Uterus (tissue), 4 donors: Measurements from ENCODE around the gene RAB5B. TPM values are rescaled to one million over a fixed set of nuclear protein-coding genes. Genes with fewer than 3 reads are reported as not detected.

Experiments used
- DNase-seq, 2 donors: peaks; one replicate each; pipeline ENCODE4 v3.0.0-alpha.2; 2019 to 2020
- H3K27ac ChIP-seq, 2 donors: fragments of 200-600 bp; sonication (generic); 1 replicate in 1 of 2; 2 replicates in 1 of 2; pipeline ENCODE4 v1.5.1; 2016 to 2018
- H3K27me3 ChIP-seq, 2 donors: fragments of 200-600 bp; sonication (generic); one replicate each; pipeline ENCODE4 v1.5.1; 2018 to 2019; ENCODE audit warnings: control low read depth in 1 of 2
- H3K36me3 ChIP-seq, 2 donors: fragments of 200-600 bp; sonication (generic); one replicate each; pipeline ENCODE4 v1.5.1; 2019; ENCODE audit warnings: control low read depth in 1 of 2
- H3K4me1 ChIP-seq, 2 donors: fragments of 200-600 bp; sonication (generic); one replicate each; pipeline ENCODE4 v1.5.1; 2018 to 2019; ENCODE audit warnings: control low read depth in 1 of 2
- H3K4me3 ChIP-seq, 2 donors: fragments of 200-600 bp; sonication (generic); 1 replicate in 1 of 2; 2 replicates in 1 of 2; pipeline ENCODE4 v1.5.1; 2018 to 2019; ENCODE audit warnings: mild to moderate bottlenecking in 1 of 2
- H3K9me3 ChIP-seq, 2 donors: fragments of 200-600 bp; sonication (generic); one replicate each; pipeline ENCODE4 v1.5.1; 2019; ENCODE audit warnings: control low read depth in 1 of 2
- POLR2A ChIP-seq, 2 donors: fragments of 450-650 bp; IDR thresholded peaks; one replicate each; pipeline ENCODE4 v1.6.1; 2016; ENCODE audit warnings: antibody characterized with exemption in 2 of 2, mild to moderate bottlenecking in 1 of 2, moderate library complexity in 1 of 2
- intact Hi-C: fragments of 100-400 bp; cut with DNase I; formaldehyde crosslinking; loops from one replicate; pipeline ENCODE4 v1.15.1; 2023; ENCODE audit warnings: low total_unique reads
- total RNA-seq, 4 donors: library from RNA; depleted of rRNA in 3 of 4; stranded (reverse); fragments of >200 nt in 3 of 4; gene quantifications; one replicate each; pipeline versions ENCODE4 v1.1.0 to v1.2.4, GENCODE V29; 2014 to 2023
- TF ChIP-seq, protein P1 (sequence below), 4 experiments: fragments of 200-600 bp in 2 of 4; fragments of 450-650 bp in 2 of 4; sonication (generic) in 2 of 4; IDR thresholded peaks; one replicate each; pipeline ENCODE4 v1.5.1; 2016 to 2019; ENCODE audit warnings: antibody characterized with exemption in 4 of 4, mild to moderate bottlenecking in 2 of 4, moderate library complexity in 1 of 4
- donor health status: DM: yes; HTN: yes; CAD: no.

RAB5B gene
- total RNA-seq, 4 donors from 2014 or later = 49.4 to 128 (median 67.2) TPM

DNA sequence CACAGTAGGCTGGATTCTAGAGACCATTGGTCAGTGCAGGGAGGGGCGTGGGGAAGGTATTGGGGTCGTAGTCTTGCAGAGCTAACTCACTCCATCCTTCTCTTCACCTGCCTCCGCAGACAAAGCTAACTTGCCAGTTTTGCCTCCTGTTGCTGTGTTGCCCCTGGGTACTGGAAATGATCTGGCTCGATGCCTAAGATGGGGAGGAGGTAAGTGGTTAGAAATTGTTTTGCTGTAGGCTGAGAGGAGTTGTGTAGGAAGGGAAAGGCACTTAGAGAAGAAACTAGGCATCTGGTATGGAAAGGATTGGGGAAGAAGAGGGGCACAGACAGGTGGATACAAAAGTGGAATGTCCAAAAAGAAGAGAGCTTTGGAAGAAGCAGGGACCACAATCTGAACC, 31.8 kb upstream of the RAB5B start:
- TF ChIP-seq POLR2A (IDR thresholded peaks at IDR 0.05) = no peak
- TF ChIP-seq, protein P1, sequence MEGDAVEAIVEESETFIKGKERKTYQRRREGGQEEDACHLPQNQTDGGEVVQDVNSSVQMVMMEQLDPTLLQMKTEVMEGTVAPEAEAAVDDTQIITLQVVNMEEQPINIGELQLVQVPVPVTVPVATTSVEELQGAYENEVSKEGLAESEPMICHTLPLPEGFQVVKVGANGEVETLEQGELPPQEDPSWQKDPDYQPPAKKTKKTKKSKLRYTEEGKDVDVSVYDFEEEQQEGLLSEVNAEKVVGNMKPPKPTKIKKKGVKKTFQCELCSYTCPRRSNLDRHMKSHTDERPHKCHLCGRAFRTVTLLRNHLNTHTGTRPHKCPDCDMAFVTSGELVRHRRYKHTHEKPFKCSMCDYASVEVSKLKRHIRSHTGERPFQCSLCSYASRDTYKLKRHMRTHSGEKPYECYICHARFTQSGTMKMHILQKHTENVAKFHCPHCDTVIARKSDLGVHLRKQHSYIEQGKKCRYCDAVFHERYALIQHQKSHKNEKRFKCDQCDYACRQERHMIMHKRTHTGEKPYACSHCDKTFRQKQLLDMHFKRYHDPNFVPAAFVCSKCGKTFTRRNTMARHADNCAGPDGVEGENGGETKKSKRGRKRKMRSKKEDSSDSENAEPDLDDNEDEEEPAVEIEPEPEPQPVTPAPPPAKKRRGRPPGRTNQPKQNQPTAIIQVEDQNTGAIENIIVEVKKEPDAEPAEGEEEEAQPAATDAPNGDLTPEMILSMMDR (IDR thresholded peaks at IDR 0.05) = no peak
- H3K27me3 ChIP-seq = no peaks in the 10 kb centered on the region
- no peak for DNase-seq
- no peaks in the 10 kb centered on the region for H3K9me3 ChIP-seq
- H3K27ac ChIP-seq = no peak overlapping the region
- no peak overlapping the region for H3K4me3 ChIP-seq
- no peaks in the 10 kb centered on the region for H3K36me3 ChIP-seq
- H3K4me1 ChIP-seq = no peaks in the 10 kb centered on the region
- intact Hi-C loops = loop anchor here (5.0 kb wide), 1 partner anchor 205 kb away; no protein-coding TSS in a partner anchor

DNA sequence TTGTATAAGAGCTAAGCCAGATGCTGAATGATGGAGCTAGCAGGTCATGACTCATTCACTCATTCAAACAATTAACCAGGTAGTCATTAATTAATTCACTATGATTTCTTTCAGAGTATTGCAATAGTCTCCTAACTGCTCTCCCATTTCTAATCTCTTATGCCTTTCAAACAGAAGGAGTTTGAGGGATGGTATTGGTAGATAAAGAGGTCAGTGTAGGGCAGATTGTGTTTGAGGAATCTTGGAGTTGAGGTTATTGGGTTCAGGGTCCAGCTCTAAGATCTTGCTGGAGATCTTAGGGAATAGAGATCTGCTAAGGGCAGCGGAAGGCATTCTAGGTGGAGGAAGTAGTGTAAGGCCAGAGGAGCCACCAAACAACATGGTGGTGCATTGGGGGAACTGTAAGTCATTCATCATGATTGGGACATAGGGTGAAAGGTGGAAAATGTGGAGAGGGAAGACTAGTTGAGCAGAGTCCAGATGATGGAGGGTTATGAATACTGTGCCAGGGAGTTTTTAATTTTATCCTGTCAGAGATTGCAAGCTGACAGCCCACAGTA, 31.2 kb upstream of the RAB5B start:
- no peak for TF ChIP-seq POLR2A (IDR thresholded peaks at IDR 0.05)
- TF ChIP-seq, protein P1 (IDR thresholded peaks at IDR 0.05) = no peak

DNA sequence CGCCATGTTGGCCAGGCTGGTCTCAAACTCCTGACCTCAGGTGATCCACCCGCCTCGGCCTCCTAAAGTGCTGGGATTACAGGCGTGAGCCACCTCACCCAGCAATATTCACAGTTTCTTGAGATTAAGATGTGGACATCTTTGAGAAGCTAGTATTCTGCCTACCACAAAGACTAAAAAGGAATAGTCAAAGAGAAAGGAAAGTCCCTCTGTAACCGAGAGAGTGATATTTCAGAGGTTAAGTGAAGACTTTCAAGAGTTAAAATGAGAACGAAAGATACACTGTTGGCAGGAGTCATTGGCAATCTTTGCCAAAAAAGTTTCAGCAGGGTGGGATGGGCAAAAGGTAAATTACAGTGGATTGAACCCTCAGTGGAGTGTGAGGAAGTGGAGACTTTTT, 27.3 kb upstream of the RAB5B start:
- intact Hi-C loops = no loop called here
- H3K36me3 ChIP-seq = no peaks in the 10 kb centered on the region
- H3K9me3 ChIP-seq = no peaks in the 10 kb centered on the region
- no peaks in the 10 kb centered on the region for H3K27me3 ChIP-seq
- TF ChIP-seq, protein P1 (IDR thresholded peaks at IDR 0.05) = no peak
- no peak for TF ChIP-seq POLR2A (IDR thresholded peaks at IDR 0.05)
- H3K27ac ChIP-seq = no peak overlapping the region
- DNase-seq = no peak
- H3K4me1 ChIP-seq = no peaks in the 10 kb centered on the region
- H3K4me3 ChIP-seq = no peak overlapping the region

More for the DNA sequence above, 31.2 kb upstream of the RAB5B start:
- intact Hi-C loops = loop anchor here (5.0 kb wide), 1 partner anchor 205 kb away; no protein-coding TSS in a partner anchor
- Histone ChIP-seq H3K9me3 (no peaks in the 10 kb centered on the region), H3K27me3 (no peaks in the 10 kb centered on the region), H3K36me3 (no peaks in the 10 kb centered on the region), H3K4me1 (no peaks in the 10 kb centered on the region), H3K4me3 (no peak overlapping the region), H3K27ac (no peak overlapping the region)
- no peak for DNase-seq

DNA sequence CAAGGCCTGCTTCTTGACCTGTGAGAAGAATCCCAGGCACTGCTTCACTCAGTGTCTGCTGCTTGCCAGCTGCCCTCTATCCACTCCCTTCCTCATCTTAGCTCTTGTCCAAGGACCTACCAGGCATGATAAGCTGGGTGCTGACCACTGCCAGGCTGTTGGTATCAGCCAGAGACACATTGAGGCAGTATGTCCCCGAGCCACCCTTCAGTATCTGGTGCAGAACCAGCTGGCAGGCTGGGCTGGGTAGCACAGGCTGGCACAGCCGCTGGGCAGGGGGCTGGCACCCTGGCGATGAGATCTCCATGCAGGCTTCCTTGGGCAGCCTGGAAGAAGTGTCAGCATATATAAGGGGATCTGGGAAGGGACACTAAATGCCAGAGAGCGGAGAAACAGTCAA, 18.5 kb upstream of the RAB5B start:
- Histone ChIP-seq H3K27me3 (no peaks in the 10 kb centered on the region), H3K4me3 (no peak overlapping the region), H3K4me1 (no peaks in the 10 kb centered on the region), H3K27ac (no peak overlapping the region), H3K36me3 (no peaks in the 10 kb centered on the region), H3K9me3 (no peaks in the 10 kb centered on the region)
- DNase-seq = no peak
- intact Hi-C loops = no loop called here
- TF ChIP-seq POLR2A (IDR thresholded peaks at IDR 0.05) = no peak
- TF ChIP-seq, protein P1 (IDR thresholded peaks at IDR 0.05) = no peak

DNA sequence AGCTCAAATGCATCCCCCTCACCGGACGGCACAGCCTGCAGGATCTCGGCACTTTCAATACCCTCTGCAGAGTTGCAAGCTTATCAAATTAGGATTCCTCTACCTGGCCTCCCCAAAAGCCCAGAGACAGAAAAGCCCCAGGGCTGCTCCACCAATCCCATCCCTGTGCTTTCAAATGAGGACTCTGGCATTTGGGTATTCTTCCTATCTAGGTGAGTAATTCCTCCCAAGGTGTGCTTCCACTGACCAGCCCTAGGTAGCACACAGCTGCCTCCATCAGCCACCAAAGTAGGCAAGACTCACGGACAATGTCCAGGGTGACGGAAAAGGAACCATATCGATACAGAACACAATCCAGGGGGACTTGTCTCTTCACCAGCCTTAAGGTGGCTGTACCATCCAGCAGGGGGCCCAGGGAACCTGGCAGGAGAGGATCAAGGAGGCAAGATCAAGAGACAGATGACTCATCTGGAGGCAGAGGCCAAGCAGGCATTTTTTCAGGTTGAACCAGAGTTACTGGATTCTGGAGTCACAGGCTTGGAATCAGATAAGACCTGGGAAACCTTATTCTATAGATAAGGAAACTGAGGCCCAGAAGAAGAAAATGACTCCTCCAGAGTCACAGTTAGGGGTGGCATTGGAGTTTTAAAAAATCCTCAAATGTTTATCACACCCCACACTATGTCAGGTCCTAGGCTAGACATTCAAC, 17.9 kb upstream of the RAB5B start:
- no peak overlapping the region for H3K27ac ChIP-seq
- H3K36me3 ChIP-seq = no peaks in the 10 kb centered on the region
- no peak for TF ChIP-seq POLR2A (IDR thresholded peaks at IDR 0.05)
- TF ChIP-seq, protein P1 (IDR thresholded peaks at IDR 0.05) = no peak
- H3K4me3 ChIP-seq = no peak overlapping the region
- no peaks in the 10 kb centered on the region for H3K27me3 ChIP-seq
- DNase-seq = peak in 1 of 2 donors; percentile 27
- intact Hi-C loops = no loop called here
- no peaks in the 10 kb centered on the region for H3K4me1 ChIP-seq
- H3K9me3 ChIP-seq = no peaks in the 10 kb centered on the region
